GF-D8 (cell line): ENCODE data around the gene ELF3.
"Not testable (repeated sequence)": the region's sequence is repeated elsewhere in the genome, so short reads cannot be mapped to it uniquely, and the experiment has no call there.

Source experiments
- DNase-seq: peaks from one replicate; lab custom pipeline; 2025; lab: John Stamatoyannopoulos, UW

Gene ELF3

GRCh38 chr1:202010180-202011015 lies at the start of gene ELF3:
TSS of gene ELF3 (plus strand) at chr1:202010587. CDS start at chr1:202011137, 550 bp downstream.
- DNase-seq, result no peak

DNA sequence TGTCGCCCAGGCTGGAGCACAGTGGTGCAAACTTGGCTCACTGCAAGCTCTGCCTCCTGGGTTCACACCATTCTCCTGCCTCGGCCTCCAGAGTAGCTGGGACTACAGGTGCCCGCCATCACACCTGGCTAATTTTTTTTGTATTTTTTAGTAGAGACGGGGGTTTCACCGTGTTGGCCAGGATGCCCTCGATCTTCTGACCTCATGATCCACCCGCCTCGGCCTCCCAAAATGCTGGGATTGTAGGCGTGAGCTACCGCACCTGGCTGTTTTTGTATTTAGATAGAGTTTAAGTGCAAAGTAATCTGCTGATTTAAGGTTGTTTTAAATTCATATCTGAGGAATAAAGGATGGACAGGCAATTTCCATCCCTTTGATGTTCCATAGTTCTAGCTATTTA lies 48.0 kb upstream of the ELF3 start:
- DNase-seq, result not testable (repeated sequence)

GRCh38 chr1:201964261-201964660 lies 46.1 kb upstream of the ELF3 start:
- DNase-seq, result no peak

DNA sequence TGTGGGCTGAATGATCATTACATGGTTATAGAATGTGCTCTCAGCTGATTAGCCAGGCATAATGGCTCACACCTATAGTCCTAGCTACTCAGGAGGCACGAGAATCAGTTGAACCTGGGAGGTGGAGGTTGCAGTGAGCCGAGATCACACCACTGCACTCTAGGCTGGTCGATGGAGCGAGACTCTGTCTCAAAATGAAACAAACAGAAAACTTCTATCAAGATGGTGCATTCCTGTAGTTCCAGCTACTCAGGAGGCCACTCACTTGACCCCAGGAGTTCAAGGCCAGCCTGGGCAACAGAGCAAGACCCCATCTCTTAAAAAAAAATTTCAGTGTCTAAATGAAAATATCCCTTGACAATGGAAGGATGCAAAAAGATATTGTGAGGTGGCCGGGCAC lies 44.2 kb upstream of the ELF3 start:
- no peak for DNase-seq

GRCh38 chr1:201968202-201968925 lies 42.0 kb upstream of the ELF3 start:
- DNase-seq, result no peak

DNA sequence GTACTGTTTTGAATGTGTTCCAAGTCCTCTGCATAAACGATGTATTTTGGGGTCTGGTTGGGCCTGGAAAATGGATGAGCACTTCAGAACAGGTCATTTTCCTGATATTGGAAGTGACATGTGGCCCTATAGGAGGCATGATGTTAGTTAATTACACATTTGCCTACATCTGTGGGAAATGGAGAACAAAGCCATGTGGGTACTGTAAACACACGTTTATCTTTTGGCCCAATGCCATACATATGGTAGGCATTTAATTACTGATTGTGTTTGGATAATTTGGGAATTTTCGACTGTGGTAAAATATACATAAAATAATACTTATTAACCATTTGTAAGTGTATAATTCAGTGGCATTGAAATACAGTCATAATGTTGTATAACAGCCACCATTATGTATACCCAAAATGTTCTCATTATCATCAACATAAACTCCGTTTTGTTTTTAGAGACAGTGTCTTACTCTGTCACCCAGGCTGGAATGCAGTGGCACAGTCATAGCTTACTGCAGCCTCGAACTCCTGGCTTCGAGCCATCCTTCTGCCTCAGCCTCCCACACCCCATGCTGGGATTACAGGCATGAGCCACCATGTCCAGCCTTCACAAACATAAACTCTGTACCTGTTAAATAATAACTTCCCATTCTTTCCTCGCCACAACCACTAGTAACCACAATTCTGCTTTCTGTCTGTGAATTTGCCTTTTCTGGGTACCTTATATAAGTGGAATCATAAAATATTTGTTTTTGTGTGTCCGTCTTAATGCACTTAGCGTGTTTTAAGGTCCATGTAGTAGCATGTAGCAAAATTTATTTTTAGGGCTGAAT lies 39.8 kb upstream of the ELF3 start:
- DNase-seq, result no peak

- DNase-seq, result no peak
These were observed 28.2 kb upstream of the ELF3 start for GRCh38 chr1:201982082-201982622.

GRCh38 chr1:201982623-201983379 lies 27.6 kb upstream of the ELF3 start, which contains the start of gene RNPEP:
TSS of gene RNPEP (plus strand) at chr1:201982648. CDS start at chr1:201982667, 19 bp downstream.
- peak; percentile 69 for DNase-seq

DNA sequence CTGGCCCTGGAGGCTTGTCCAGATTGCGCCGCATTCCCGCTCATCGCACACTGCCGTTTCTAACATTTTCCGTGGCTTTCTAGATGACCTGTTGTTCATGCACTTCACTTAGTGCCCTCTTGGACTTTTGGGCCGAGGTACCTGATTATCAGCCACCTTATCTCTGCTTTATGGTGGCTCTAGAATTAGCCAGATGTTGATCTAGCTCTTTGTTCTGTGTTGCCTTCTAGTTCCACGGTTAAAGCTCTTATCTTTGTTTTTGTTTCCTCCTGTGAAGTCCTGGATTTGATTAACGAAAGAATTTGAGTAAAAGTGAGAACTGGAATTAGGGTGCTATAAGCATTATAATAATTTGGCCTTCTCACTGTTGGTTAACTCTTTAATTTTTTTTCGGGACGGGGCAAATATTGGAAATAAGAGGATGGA lies 27.0 kb upstream of the ELF3 start:
- DNase-seq, result no peak

DNA sequence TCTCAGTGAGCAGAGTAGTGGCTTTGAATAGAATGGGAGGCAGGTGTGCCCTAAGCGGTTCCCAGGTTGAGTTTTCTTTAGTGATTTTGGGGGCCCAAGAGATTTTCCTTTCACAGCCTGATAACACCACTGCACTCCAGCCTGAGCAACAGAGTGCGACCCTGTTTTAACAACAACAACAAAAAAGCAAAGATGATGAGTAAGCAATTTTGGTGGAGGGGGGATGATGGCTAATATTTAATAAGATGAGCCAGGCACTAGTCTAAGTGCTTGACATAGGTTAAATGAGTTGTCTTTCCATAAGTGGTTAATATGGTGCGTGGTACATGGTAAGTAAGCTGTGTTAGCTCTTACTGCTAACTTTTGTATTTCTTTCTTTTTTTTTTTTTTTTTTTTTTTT lies 25.9 kb upstream of the ELF3 start:
- DNase-seq, result no peak

DNA sequence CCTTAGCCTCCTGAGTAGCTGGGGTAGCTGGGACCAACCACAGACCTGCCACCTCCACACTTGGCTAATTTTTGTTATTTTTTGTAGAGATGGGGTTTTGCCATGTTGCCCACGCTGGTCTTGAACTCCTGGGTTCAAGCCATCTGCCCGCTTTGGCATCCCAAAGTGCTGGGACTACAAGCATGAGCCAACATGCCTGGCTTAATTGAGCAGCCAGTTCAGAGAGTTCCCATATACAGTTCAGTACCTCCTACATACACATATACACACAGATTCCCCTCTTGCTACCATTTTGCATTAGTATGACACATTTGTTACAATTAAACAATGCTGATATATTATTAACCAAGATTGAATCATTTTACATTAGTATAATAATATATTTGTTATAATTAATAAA lies 25.0 kb upstream of the ELF3 start:
- no peak for DNase-seq

DNA sequence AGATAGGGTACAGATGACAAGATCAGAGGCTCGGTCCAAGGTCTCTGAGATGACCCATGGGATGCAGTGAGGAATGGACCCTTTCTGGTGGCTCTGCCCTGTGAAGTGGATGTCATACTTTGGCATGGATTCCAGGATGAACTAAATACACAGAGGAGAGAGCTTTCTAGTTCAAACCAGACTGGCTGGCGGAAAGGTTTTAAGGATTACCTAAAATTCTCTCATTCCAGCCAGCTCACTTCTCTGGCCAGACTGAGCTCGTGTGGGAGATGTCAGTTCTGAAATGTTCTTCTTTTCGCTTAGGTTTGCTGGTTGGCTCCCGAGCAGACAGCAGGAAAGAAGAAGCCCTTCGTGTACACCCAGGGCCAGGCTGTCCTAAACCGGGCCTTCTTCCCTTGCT lies 21.8 kb upstream of the ELF3 start:
- no peak for DNase-seq

GRCh38 chr1:201989354-201990128 lies 20.8 kb upstream of the ELF3 start:
- no peak for DNase-seq

- no peak for DNase-seq
These were observed 20.0 kb upstream of the ELF3 start for GRCh38 chr1:201990427-201990826.

GRCh38 chr1:201999625-202000238 lies 10.7 kb upstream of the ELF3 start:
- DNase-seq, result no peak

DNA sequence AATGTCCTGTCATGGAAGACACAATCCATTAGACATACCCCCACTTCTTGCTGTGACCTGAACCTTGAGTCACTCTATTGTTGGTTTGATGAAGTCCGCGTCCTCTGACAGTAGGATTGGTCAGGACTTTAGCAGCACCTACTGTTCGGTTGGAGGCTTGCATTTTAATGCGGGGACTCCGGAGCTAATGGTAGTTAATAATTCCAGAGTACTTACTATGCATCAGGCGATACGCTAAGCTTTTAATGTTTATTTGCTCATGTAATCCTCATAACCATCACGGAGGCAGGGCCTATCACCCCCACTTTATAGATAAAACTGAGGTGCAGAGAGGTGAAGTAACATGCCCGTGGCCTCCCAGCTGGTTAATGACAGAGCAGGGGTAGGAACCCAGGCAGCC lies 7.9 kb upstream of the ELF3 start:
- DNase-seq, result no peak

DNA sequence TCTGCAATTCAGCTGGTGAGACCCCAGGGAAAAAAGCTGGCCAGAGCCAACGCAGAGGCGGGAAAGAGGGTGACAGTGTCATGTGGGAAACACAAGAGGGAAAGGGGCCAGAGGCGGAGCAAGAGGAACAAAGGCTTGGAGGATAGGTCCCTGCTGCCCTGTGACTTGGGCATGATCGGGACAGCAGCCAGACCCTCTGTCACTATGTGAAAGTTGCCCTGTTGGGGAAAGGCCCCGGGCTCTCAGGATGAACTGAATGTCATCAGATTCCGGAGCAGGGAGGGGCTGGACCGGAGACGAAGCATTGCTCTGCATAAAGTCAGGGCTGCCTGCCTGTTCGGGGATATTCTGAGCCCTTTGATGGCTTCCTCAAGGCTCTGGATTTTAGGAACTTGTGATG lies 5.7 kb upstream of the ELF3 start:
- no peak for DNase-seq

GRCh38 chr1:202005958-202006357 lies 4.4 kb upstream of the ELF3 start:
- no peak for DNase-seq

DNA sequence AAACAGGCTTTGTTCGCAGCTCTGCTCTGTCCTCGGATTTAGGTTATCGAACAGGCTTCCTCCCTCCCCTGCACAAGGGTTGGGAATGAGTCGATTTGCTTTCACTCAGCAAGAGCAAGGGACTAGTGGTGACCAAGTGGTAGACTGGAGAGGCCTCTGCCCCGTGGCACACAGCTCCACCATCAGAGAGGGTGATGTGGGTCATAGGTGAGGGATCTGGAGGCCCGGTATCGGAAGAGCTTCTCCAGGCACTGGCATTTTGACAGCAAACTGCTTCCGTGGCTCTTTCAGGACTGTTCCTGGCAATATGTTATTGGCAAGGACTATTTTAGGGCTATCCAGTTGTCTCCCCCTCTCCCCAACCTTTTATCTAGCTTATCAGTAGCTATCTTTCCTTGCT lies 3.1 kb upstream of the ELF3 start:
- no peak for DNase-seq
